Subcutaneous adipose tissue (tissue), 4 donors: ENCODE results near the gene MAGI2. TPM values are rescaled to one million over a fixed set of nuclear protein-coding genes. Genes with fewer than 3 reads are reported as not detected.

Experiments
- total RNA-seq, 4 donors: library from RNA; depleted of rRNA; stranded (reverse); fragments of >200 nt; gene quantifications; one replicate each; pipeline ENCODE4 v1.1.0, GENCODE V29; 2016
- TF ChIP-seq, protein P1 (sequence below): fragments of 450-650 bp; IDR thresholded peaks from one replicate; pipeline ENCODE4 v1.5.1; 2016; ENCODE audit warnings: low read depth, mild to moderate bottlenecking, control low read depth, antibody characterized with exemption, moderate library complexity

The MAGI2 gene
- total RNA-seq, 4 donors from 2014 or later = 13.7 to 22.9 (median 17.7) TPM

DNA sequence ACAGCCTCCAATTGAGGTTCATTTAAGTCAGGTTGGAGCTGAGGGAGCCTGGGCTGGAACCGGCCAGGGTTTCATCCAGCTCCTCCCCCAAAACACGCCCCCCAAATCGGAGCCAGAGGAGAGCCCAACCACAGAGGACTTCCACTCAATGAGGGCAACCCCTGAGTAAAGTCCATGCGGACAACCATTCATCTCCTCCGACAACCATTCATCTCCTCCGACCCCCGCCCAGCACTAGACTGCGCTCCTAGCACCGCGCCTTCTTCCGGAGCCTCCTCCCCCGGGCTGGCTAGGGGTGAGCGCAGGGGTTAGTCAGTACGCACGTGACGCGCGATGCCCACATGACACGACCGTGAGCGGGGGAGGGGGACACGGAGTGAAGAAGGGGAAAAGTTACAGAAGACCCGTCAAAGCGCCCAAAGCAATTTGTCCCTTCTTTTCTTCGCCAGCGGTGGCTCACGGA is 1.4 kb downstream of the MAGI2 start:
- TF ChIP-seq, protein P1, sequence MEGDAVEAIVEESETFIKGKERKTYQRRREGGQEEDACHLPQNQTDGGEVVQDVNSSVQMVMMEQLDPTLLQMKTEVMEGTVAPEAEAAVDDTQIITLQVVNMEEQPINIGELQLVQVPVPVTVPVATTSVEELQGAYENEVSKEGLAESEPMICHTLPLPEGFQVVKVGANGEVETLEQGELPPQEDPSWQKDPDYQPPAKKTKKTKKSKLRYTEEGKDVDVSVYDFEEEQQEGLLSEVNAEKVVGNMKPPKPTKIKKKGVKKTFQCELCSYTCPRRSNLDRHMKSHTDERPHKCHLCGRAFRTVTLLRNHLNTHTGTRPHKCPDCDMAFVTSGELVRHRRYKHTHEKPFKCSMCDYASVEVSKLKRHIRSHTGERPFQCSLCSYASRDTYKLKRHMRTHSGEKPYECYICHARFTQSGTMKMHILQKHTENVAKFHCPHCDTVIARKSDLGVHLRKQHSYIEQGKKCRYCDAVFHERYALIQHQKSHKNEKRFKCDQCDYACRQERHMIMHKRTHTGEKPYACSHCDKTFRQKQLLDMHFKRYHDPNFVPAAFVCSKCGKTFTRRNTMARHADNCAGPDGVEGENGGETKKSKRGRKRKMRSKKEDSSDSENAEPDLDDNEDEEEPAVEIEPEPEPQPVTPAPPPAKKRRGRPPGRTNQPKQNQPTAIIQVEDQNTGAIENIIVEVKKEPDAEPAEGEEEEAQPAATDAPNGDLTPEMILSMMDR = no peak

DNA sequence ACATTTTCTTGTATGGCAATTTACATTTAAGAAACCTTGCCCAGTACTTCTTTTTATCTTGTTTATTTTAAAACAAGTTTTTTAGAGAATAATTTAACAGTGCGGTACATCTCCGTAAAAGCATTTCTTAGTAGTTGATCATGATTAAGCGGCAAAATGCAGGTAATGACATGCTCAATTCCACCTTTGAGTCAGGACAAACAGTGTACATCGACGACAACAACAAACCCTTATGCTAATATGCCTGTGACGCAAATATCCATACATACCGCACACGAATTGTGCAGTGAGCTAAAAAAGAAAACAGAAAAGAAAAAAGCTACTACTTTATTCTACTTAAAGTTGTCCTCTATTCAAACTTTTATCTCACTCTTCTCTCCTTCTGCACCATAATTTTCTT is 1.9 kb downstream of the MAGI2 start:
- TF ChIP-seq, protein P1 = no peak

DNA sequence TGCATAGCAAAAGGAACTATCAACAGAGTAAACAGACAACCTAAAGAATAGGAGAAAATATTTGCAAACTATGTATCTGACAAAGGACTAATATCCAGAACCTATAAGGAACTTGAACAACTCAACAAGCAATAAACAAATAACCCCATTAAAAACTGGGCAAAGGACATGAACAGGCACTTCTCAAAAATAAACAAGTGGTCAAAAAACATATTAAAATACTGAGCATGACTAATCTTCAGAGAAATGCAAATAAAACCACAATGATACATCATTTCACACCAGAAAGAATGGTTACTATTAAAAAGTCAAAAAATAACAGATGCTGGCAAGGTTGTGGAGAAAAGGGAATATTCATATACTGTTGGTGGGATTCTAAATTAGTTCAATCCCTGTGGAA is 17.1 kb downstream of the MAGI2 start:
- TF ChIP-seq, protein P1 = no peak

DNA sequence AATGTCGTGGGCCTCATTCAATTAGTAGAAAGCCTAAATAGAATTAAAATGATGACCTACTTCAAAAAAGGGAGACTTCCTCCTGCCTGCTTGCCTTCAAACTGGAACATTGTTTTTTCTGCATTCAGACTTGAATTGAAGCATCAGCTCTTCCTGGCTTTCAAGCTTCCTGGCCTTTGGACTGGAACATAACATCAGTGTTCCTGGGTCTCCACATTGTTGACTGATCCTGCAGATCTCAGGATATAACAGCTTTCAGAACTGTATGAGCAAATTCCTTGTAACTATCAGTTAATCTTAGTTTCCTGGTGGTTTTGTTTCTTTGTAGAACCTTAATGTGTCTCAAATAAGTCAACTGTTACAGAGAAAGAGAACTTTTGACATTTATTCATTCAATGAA is 18.6 kb downstream of the MAGI2 start:
- TF ChIP-seq, protein P1 = no peak

DNA sequence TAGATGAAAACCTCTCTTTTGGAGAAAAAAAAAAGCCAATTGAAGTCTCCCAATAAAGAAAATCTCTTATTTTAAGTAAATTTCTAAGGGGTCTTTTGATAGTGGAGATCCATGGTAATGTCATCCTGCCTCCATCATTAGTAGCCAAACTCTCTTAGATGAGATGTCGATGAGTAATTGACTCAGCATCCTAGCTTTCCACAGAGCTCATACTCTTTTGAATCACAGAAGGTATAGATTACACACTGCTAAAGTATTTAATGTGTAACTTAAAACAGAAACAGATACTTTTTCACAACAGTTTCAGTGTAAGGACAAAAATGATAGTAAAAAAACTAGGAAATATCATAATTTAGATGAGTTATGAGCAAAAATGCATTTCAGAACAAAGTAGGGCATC is 19.4 kb downstream of the MAGI2 start:
- TF ChIP-seq, protein P1 = no peak

DNA sequence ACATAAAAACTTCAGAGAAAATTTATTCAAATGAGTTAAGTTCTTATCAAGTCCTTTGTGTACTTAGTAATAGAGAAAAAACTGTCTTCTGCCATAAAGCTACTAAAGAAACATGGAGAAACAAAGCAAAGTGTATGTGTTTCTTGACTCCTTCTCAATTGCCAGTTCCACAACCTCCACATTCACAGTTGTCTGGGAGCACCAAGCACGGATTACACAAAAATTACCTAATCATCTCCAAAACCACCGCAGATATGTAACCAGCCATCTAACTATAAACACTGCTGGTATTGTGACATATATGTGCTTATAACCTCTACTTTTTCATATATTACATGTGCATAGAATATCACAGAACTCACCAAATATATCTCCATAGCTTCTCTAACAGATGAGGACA is 23.1 kb downstream of the MAGI2 start:
- TF ChIP-seq, protein P1 = no peak

DNA sequence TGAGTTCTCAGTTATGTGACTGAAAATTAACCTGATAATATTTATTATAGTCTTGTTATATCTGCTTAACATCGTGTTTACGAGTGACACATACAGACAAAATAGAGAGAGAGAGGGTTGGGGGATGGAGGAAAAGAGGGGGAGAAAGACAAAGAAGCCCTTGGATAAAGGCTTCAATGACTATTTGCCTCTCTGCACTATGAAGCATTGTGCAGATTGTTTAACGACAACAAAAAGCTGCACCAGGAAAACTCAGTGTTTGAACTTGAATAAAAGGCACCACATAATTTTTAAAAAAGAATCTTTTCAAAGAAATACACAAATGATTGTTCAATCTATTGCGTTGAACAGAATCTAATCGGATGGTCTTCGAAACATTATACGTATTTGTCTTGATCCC is 27.8 kb downstream of the MAGI2 start:
- TF ChIP-seq, protein P1 = no peak
